Choroid plexus epithelial cell (primary cell): ENCODE results near the gene FGF23.

Source experiments
- DNase-seq: peaks from one replicate; pipeline ENCODE4 v3.0.0-alpha.2; 2010; ENCODE audit warnings: low read depth
- H3K4me3 ChIP-seq: 2 replicates; pipeline ENCODE4 v1.5.1; 2011; ENCODE audit warnings: low read depth, mild to moderate bottlenecking, control low read depth, low read length, moderate library complexity
- TF ChIP-seq, protein P1 (sequence below): conservative IDR thresholded peaks from 2 replicates; pipeline ENCODE4 v1.5.1; 2011; ENCODE audit warnings: low read depth, mild to moderate bottlenecking, control low read depth, inconsistent platforms, low read length, moderate library complexity

FGF23 gene

DNA sequence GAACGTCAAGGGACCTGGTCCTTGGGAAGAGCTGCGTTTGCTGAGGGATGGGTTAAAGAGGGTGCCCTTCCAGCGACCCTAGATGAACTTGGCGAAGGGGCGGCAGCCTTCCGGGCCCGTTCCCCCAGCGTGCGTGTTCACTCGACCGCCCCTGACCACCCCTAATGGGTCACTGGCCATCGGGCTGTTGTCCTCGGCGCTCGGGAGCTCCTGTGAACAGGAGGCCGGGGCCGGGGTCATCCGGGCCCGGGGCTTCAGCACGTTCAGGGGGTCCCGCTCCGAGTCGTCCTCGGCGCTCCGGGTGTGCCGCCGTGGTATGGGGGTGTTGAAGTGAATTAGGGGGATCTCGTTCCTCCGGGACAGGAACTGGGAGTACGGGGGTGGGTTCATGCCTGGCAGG, 9.2 kb downstream of the FGF23 start:
- no peak overlapping the region for H3K4me3 ChIP-seq
- DNase-seq, result no peak
- TF ChIP-seq, protein P1, sequence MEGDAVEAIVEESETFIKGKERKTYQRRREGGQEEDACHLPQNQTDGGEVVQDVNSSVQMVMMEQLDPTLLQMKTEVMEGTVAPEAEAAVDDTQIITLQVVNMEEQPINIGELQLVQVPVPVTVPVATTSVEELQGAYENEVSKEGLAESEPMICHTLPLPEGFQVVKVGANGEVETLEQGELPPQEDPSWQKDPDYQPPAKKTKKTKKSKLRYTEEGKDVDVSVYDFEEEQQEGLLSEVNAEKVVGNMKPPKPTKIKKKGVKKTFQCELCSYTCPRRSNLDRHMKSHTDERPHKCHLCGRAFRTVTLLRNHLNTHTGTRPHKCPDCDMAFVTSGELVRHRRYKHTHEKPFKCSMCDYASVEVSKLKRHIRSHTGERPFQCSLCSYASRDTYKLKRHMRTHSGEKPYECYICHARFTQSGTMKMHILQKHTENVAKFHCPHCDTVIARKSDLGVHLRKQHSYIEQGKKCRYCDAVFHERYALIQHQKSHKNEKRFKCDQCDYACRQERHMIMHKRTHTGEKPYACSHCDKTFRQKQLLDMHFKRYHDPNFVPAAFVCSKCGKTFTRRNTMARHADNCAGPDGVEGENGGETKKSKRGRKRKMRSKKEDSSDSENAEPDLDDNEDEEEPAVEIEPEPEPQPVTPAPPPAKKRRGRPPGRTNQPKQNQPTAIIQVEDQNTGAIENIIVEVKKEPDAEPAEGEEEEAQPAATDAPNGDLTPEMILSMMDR, result no peak

- TF ChIP-seq, protein P1, result no peak
- no peak for DNase-seq
Measured at GRCh38 chr12:4369548-4369947, 10.0 kb downstream of the FGF23 start.

DNA sequence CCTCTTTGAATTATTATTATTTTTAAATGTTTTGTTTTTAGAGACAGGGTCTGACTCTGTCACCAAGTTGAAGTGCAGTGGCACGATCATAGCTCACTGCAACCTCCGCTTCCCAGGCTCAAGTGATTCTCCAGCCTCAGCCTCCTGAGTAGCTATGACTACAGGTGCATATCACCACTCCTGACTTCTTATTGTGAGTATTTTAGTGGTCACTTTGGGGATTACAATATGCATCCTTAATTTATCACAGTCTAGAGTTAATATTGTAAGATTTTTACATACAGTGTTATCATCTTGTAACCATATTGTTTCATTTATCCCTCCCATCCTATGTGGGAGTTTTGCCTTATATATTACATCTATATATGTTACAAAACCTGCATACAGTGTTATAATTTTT, 13.4 kb downstream of the FGF23 start:
- DNase-seq, result no peak
- no peak overlapping the region for H3K4me3 ChIP-seq
- TF ChIP-seq, protein P1, result no peak

More at GRCh38 chr12:4369548-4369947, 10.0 kb downstream of the FGF23 start:
- no peak overlapping the region for H3K4me3 ChIP-seq

DNA sequence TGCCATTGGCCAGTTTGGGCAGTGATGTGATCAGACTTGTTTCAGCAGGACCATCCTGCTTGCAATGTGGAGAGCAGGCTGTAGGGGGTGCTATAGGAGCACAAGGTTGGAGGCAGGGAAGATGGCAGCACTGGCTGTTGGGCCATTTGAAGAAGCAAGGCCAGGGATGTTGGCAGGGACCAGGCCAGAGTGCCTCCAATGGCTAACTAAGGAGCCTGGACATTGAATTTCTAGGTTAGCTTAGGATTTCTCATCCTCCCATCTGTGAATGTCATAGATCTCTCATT, 23.5 kb downstream of the FGF23 start:
- no peak overlapping the region for H3K4me3 ChIP-seq
- TF ChIP-seq, protein P1, result peak; percentile 65
- DNase-seq, result peak; percentile 40

DNA sequence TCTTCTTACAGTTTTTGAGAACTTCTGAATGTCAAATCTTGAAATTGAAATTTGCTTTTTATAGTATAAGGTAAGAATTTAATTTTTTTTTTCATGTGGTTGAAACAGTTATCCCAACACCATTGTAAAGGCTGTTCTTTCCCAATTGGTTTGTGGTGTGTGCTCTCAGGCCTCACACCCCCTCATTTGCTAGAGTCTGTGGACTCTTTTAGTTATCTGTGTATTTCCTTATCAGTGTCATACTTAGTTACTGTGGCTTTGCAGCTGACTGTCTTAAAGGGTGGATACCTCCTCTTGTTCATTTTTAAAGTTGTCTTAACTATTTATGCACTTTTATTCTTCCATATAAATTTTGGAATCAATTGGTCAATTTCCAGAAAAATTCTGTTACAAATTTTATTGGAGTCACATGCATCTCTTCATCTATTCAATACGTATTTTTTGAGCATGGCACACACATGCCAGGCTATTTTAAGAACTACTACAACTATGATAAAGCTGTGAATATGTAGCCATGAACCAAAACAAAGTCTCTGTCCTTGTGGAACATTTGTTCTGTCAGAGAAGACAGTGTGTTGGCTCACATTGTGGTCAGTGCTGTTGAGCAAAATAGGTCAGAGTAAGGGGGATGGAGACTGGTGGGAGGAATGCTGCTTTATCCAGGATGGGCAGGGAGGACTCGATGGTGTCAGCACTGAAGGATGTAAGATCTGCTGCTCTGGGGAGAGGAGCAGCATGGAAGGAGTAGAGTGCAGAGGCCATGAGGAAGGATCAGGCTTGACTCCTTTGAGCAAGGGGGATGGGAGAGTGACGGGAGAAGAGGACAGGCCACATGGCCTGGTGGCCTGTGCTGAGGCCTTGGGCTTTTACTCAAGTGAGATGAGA, 24.1 kb downstream of the FGF23 start:
- DNase-seq, result peak; percentile 9
- H3K4me3 ChIP-seq, result no peak overlapping the region
- TF ChIP-seq, protein P1, result no peak

DNA sequence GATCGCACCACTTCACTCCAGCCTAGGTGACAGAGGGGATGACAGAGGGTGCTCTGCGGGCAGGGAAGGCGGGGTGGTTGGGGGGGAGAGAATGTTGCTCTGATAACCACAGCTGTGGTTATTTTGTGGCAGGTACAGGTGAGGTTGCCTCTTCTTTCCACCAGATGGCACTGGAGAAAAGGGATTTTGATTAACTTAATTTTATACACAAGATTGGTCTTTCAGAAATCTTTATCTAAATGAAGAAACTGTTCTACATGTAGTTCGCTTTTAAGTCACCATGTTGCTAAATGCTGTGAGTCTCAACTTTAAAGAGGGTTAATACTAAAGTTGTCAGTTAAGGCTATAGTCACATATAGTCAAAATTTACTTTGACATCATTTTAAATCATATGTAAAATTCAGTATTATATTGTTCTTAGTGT, 25.7 kb downstream of the FGF23 start:
- DNase-seq, result peak; percentile 29
- TF ChIP-seq, protein P1, result peak; percentile 56
- no peak overlapping the region for H3K4me3 ChIP-seq

- DNase-seq, result no peak
- TF ChIP-seq, protein P1, result no peak
- no peak overlapping the region for H3K4me3 ChIP-seq
Measured at GRCh38 chr12:4346931-4347330, 32.6 kb downstream of the FGF23 start.
